HL-60 (cell line): ENCODE data around the gene LAMA3.

Experiments used
- DNase-seq, 2 experiments: peaks; one replicate each; pipeline ENCODE4 v3.0.0-alpha.2; 2010 to 2020; ENCODE audit warnings: low read depth in 1 of 2, low spot score in 1 of 2
- H3K27ac ChIP-seq: fragments of 250-450 bp; sonication (Bioruptor Pico); replicated peaks from 2 replicates; pipeline ENCODE4 v1.5.1; 2020; ENCODE audit warnings: mild to moderate bottlenecking, moderate library complexity
- H3K27me3 ChIP-seq: fragments of 250-450 bp; sonication (Bioruptor Pico); 2 replicates; pipeline ENCODE4 v1.5.1; 2021; ENCODE audit warnings: mild to moderate bottlenecking, moderate library complexity; ENCODE audit not compliant: insufficient read depth, poor library complexity, severe bottlenecking
- H3K4me3 ChIP-seq: replicated peaks from 2 replicates; pipeline ENCODE4 v1.5.1; 2011; ENCODE audit warnings: mild to moderate bottlenecking, control low read depth, low read length; ENCODE audit not compliant: insufficient read depth
- GABPA ChIP-seq: IDR thresholded peaks from 2 replicates; pipeline ENCODE4 v1.6.1; 2012; ENCODE audit warnings: low read depth
- POLR2AphosphoS5 ChIP-seq: IDR thresholded peaks from 2 replicates; pipeline ENCODE4 v1.6.1; 2012; ENCODE audit warnings: low read depth
- SPI1 ChIP-seq: IDR thresholded peaks from 2 replicates; pipeline ENCODE4 v1.6.1; 2012; ENCODE audit warnings: low read depth, mild to moderate bottlenecking, borderline replicate concordance
- TF ChIP-seq, protein P1 (sequence below): IDR thresholded peaks from one replicate; pipeline ENCODE4 v1.5.1; 2011; ENCODE audit warnings: low read length, control low read depth, inconsistent platforms; ENCODE audit not compliant: insufficient read depth
- TF ChIP-seq, protein P2 (sequence below): IDR thresholded peaks from 2 replicates; pipeline ENCODE4 v1.6.1; 2012; ENCODE audit warnings: low read depth; ENCODE audit not compliant: insufficient replicate concordance

The LAMA3 gene

DNA sequence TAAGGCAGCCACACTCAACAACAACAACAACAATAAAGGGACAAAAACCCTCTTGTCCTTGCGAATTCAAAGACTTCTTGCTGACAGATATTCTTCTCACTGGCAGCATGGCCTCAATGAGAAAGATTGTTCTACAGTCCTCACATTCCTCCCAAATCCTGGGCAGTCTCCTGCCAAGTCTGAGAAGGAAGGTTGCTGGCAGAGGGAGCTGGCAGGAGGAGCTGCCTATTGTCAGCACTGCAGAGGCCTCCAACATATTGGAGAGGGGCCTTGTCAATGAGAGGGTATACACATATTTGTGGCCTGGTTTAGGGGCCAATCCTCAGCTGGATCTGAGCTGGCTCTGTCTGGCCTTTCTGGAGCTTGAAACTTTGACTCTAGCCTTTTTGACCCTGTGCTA, 63.5 kb downstream of the LAMA3 start:
- no peak for TF ChIP-seq SPI1
- no peak for TF ChIP-seq GABPA
- TF ChIP-seq, protein P1, sequence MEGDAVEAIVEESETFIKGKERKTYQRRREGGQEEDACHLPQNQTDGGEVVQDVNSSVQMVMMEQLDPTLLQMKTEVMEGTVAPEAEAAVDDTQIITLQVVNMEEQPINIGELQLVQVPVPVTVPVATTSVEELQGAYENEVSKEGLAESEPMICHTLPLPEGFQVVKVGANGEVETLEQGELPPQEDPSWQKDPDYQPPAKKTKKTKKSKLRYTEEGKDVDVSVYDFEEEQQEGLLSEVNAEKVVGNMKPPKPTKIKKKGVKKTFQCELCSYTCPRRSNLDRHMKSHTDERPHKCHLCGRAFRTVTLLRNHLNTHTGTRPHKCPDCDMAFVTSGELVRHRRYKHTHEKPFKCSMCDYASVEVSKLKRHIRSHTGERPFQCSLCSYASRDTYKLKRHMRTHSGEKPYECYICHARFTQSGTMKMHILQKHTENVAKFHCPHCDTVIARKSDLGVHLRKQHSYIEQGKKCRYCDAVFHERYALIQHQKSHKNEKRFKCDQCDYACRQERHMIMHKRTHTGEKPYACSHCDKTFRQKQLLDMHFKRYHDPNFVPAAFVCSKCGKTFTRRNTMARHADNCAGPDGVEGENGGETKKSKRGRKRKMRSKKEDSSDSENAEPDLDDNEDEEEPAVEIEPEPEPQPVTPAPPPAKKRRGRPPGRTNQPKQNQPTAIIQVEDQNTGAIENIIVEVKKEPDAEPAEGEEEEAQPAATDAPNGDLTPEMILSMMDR: no peak
- no peak for TF ChIP-seq POLR2AphosphoS5
- TF ChIP-seq, protein P2, sequence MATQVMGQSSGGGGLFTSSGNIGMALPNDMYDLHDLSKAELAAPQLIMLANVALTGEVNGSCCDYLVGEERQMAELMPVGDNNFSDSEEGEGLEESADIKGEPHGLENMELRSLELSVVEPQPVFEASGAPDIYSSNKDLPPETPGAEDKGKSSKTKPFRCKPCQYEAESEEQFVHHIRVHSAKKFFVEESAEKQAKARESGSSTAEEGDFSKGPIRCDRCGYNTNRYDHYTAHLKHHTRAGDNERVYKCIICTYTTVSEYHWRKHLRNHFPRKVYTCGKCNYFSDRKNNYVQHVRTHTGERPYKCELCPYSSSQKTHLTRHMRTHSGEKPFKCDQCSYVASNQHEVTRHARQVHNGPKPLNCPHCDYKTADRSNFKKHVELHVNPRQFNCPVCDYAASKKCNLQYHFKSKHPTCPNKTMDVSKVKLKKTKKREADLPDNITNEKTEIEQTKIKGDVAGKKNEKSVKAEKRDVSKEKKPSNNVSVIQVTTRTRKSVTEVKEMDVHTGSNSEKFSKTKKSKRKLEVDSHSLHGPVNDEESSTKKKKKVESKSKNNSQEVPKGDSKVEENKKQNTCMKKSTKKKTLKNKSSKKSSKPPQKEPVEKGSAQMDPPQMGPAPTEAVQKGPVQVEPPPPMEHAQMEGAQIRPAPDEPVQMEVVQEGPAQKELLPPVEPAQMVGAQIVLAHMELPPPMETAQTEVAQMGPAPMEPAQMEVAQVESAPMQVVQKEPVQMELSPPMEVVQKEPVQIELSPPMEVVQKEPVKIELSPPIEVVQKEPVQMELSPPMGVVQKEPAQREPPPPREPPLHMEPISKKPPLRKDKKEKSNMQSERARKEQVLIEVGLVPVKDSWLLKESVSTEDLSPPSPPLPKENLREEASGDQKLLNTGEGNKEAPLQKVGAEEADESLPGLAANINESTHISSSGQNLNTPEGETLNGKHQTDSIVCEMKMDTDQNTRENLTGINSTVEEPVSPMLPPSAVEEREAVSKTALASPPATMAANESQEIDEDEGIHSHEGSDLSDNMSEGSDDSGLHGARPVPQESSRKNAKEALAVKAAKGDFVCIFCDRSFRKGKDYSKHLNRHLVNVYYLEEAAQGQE: no peak
- H3K27ac ChIP-seq: no peak overlapping the region
- no peaks in the 10 kb centered on the region for H3K27me3 ChIP-seq
- DNase-seq: no peak
- no peak overlapping the region for H3K4me3 ChIP-seq

DNA sequence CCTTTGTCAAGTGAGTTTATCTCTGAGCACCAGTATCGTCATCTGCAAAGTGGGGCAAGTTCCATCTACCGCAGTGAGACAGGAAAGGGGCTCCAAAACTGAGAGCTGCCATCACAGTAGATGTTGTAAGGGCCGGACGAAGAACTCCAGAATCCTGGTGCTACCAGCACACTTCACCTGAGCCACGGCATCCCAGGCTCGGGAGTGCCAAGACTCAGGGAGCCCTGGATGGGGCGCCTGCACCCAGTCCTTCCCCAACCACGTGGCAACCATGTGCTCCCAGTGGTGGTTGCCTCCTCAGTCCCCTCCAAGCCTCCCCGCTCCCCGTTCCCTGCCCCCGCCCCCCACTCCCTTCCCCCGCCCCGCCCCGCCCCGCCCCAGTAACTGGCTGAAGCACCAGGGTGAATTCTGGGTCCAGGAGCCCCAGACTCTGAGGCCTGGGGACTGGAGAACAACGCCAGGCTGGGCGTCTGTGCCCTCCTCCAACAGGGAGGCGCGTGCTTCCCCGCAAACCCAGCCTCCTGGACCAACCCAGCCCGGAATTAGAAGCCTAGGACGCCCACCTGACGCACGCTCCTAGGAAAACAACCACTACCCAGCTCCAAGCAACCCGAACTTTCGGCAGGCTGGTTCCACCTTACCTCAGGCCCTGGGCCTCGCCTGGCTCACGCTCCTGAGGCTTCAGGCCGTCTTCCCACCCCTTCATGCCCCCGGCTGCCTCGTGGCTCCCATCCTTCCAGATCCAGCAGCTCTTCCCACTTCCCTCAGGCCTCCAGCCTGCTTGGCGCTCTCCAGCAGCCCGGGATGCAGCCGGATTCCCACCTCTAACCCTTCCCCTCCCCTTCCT, 67.6 kb downstream of the LAMA3 start:
- Histone ChIP-seq H3K27me3 (no peaks in the 10 kb centered on the region), H3K27ac (no peak overlapping the region), H3K4me3 (no peak overlapping the region)
- no peak for TF ChIP-seq SPI1
- DNase-seq: no peak

DNA sequence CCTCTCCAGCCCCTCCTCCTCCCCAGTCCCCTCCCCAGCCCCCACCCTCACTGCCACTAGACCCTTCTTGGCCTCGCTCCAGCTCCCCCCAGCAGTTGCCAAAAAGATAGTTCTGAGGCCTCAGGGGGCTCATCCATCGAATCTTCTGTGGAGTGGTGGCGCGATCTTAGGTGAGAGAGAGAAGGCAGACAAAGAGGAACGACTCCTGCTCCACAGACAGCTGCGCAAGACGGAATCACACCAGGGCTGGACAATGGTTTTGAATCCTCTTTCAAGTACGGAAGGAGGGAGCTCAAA, 68.1 kb downstream of the LAMA3 start:
- TF ChIP-seq, protein P1: no peak
- no peak for TF ChIP-seq SPI1
- no peak for TF ChIP-seq GABPA
- no peak for TF ChIP-seq POLR2AphosphoS5
- TF ChIP-seq, protein P2: no peak
- Histone ChIP-seq H3K27me3 (no peaks in the 10 kb centered on the region), H3K4me3 (no peak overlapping the region), H3K27ac (no peak overlapping the region)
- no peak for DNase-seq

DNA sequence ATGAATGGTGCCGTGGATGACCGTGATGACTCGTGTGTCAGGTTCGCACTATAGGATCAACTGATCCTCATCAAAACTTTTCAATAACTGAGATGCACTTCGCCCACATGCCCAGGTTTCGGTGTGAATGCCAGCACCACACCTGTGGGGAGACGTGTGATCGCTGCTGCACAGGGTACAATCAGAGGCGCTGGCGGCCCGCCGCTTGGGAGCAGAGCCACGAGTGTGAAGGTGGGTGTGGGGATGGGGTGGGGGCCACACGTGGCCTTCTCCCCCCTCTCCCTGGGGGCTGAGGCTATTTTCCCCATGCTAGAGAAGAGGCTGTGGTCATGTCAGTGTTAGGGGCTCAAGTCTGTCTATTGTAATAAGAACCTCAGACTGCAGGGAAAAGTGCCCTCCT, 69.0 kb downstream of the LAMA3 start:
- TF ChIP-seq, protein P1: no peak
- TF ChIP-seq, protein P2: no peak
- TF ChIP-seq POLR2AphosphoS5: no peak
- TF ChIP-seq SPI1: no peak
- no peak for TF ChIP-seq GABPA
- no peak for DNase-seq
- Histone ChIP-seq H3K27me3 (no peaks in the 10 kb centered on the region), H3K4me3 (no peak overlapping the region), H3K27ac (no peak overlapping the region)
